GM12878 (cell line): ENCODE results near the gene NUP85. TPM values are rescaled to one million over a fixed set of nuclear protein-coding genes. Genes with fewer than 3 reads are reported as not detected.
A peak's percentile ranks its signal among the peaks of the same experiment; 100 is the strongest.

Experiments used
- ATAC-seq: fragments of 200-7000 bp; cut with Tn5 transposase; 3 replicates; pipeline ENCODE4 v1.9.1; 2020; ENCODE audit warnings: mild to moderate bottlenecking, moderate library complexity
- BruUV-seq: library from RNA; stranded (reverse); fragments of 400-500 nt; replicated peaks from 2 replicates; lab custom pipeline; 2021; lab: Mats Ljungman, UMichigan
- CTCF ChIA-PET: fragments of 300-600 bp; sonication (Branson Sonifier 250); formaldehyde crosslinking; extraction: SDS; loops from one replicate; lab custom pipeline; 2021; ENCODE audit warnings: inconsistent platforms; lab: Yijun Ruan, JAX
- POLR2A ChIA-PET: fragments of 350-600 bp; formaldehyde crosslinking; extraction: SDS; loops from one replicate; lab custom pipeline; 2021; ENCODE audit warnings: inconsistent platforms; lab: Charles Lee
- RAD21 ChIA-PET: fragments of 300-600 bp; sonication (Branson Sonifier 250); formaldehyde crosslinking; loops from one replicate; lab custom pipeline; 2023; ENCODE audit warnings: antibody characterized with exemption; ENCODE audit not compliant: unreplicated experiment; lab: Charles Lee
- SMC1A ChIA-PET: fragments of 300-600 bp; sonication (Branson Sonifier 250); formaldehyde crosslinking; loops from one replicate; lab custom pipeline; 2023; ENCODE audit not compliant: unreplicated experiment, uncharacterized antibody; lab: Charles Lee
- DNase-seq: peaks from one replicate; pipeline ENCODE4 v3.0.0-alpha.2; 2011; ENCODE audit warnings: low read depth, low spot score
- FAIRE-seq: peaks from 3 replicates; lab custom pipeline; 2011; peaks lifted over from hg19 to GRCh38; lab: Jason Lieb, UNC
- H2AFZ ChIP-seq: 2 replicates; pipeline ENCODE4 v1.6.0; 2011; ENCODE audit warnings: low read depth, low read length, control low read depth; ENCODE audit not compliant: control insufficient read depth
- H3K27ac ChIP-seq: 2 replicates; pipeline ENCODE4 v1.5.1; 2011; ENCODE audit warnings: control low read depth; ENCODE audit not compliant: control insufficient read depth, insufficient read depth
- H3K27me3 ChIP-seq, 2 experiments: replicated peaks in 1 of 2; 2 replicates each; pipeline versions ENCODE4 v1.6.0 to v1.6.1; 2011; ENCODE audit warnings: low read length in 1 of 2; ENCODE audit not compliant: control insufficient read depth in 2 of 2, insufficient read depth in 2 of 2
- H3K36me3 ChIP-seq, 2 experiments: 2 replicates each; pipeline ENCODE4 v1.5.1; 2011; ENCODE audit warnings: low read length in 1 of 2; ENCODE audit not compliant: control insufficient read depth in 2 of 2, insufficient read depth in 2 of 2
- H3K4me1 ChIP-seq: 2 replicates; pipeline ENCODE4 v1.6.1; 2011; ENCODE audit warnings: mild to moderate bottlenecking, low read length, moderate library complexity, mixed read lengths; ENCODE audit not compliant: control insufficient read depth, insufficient read depth
- H3K4me2 ChIP-seq: 2 replicates; pipeline ENCODE4 v1.6.0; 2011; ENCODE audit warnings: control low read depth; ENCODE audit not compliant: control insufficient read depth, insufficient read depth
- H3K4me3 ChIP-seq: fragments of 200-600 bp; sonication (generic); 2 replicates; pipeline ENCODE4 v1.5.1; 2016
- H3K79me2 ChIP-seq: 2 replicates; pipeline ENCODE4 v1.6.0; 2011; ENCODE audit warnings: low read length; ENCODE audit not compliant: control insufficient read depth, insufficient read depth
- H3K9ac ChIP-seq: 2 replicates; pipeline ENCODE4 v1.8.0; 2011; ENCODE audit warnings: low read length, control low read depth, mixed read lengths; ENCODE audit not compliant: control insufficient read depth, insufficient read depth
- H3K9me3 ChIP-seq: replicated peaks from 3 replicates; pipeline ENCODE4 v1.5.1; 2011; ENCODE audit warnings: mild to moderate bottlenecking, low read length; ENCODE audit not compliant: control insufficient read depth, insufficient read depth
- H4K20me1 ChIP-seq: 2 replicates; pipeline ENCODE4 v1.6.0; 2011; ENCODE audit not compliant: control insufficient read depth, insufficient read depth
- POLR2A ChIP-seq: IDR thresholded peaks from 2 replicates; pipeline ENCODE4 v1.6.1; 2011; ENCODE audit warnings: low read depth, mild to moderate bottlenecking, low read length
- SMC3 ChIP-seq: IDR thresholded peaks from 2 replicates; pipeline ENCODE4 v1.6.1; 2011; ENCODE audit warnings: low read length, improper control_type of control experiment, borderline replicate concordance
- SREBF1 ChIP-seq: IDR thresholded peaks from 2 replicates; pipeline ENCODE4 v1.6.1; 2012; ENCODE audit warnings: mild to moderate bottlenecking, low read length
- WGBS: methylation state at CpG from one replicate; pipeline ENCODE4 v1.1.6; 2016; ENCODE audit warnings: low lambda C conversion rate; ENCODE audit not compliant: insufficient replicate concordance, insufficient coverage; ENCODE audit errors: missing lambda C conversion rate; 5-methylcytosine and 5-hydroxymethylcytosine counted together
- in situ Hi-C: fragments of 300-500 bp; cut with MboI; formaldehyde crosslinking; loops from 9 replicates; pipeline ENCODE4 v1.14.3; 2018; ENCODE audit warnings: mixed read lengths
- intact Hi-C: fragments of 100-400 bp; cut with micrococcal nuclease; formaldehyde crosslinking; loops from one replicate; pipeline ENCODE4 v1.14.2; 2022; ENCODE audit not compliant: unreplicated experiment
- polyA plus RNA-seq, 11 experiments: library from polyadenylated mRNA; depleted of rRNA in 4 of 11; unstranded in 6 of 11; stranded (reverse) in 5 of 11; fragments of >200 nt; fragmentation: Nextera tagmentation in 4 of 11; fragmentation: Illumina TruSeq in 1 of 11; extraction: Ambion mirVana in 4 of 11; extraction: Trizol in 1 of 11; gene quantifications; 1 replicate in 1 of 11; 2 replicates in 10 of 11; pipeline versions ENCODE4 v1.2.1 to v1.2.3, GENCODE V29; 2011 to 2016; ENCODE audit warnings: inconsistent platforms in 2 of 11, missing spikeins in 2 of 11, low read depth in 1 of 11
- total RNA-seq, 4 experiments: library from RNA; depleted of rRNA in 3 of 4; stranded (reverse); fragments of >200 nt in 3 of 4; fragmentation: Illumina TruSeq in 1 of 4; extraction: Trizol in 1 of 4; gene quantifications; 2 replicates each; pipeline versions ENCODE4 v1.2.1 to v1.2.3, GENCODE V29; 2013 to 2021
- TF ChIP-seq, protein P1 (sequence below): IDR thresholded peaks from 2 replicates; pipeline ENCODE4 v1.6.1; 2012; ENCODE audit warnings: low read depth, low read length, improper control_type of control experiment
- TF ChIP-seq, protein P2 (sequence below): fragments of 450-650 bp; IDR thresholded peaks from 2 replicates; pipeline ENCODE4 v1.6.1; 2017; ENCODE audit warnings: low read depth, mild to moderate bottlenecking, moderate library complexity

The NUP85 gene
- total and polyA plus RNA-seq, 10 of the 15 experiments (the other 5 are each of a cell fraction or from before 2014, with no cell fraction given) = 54.0 to 135 (median 95.4) TPM

DNA sequence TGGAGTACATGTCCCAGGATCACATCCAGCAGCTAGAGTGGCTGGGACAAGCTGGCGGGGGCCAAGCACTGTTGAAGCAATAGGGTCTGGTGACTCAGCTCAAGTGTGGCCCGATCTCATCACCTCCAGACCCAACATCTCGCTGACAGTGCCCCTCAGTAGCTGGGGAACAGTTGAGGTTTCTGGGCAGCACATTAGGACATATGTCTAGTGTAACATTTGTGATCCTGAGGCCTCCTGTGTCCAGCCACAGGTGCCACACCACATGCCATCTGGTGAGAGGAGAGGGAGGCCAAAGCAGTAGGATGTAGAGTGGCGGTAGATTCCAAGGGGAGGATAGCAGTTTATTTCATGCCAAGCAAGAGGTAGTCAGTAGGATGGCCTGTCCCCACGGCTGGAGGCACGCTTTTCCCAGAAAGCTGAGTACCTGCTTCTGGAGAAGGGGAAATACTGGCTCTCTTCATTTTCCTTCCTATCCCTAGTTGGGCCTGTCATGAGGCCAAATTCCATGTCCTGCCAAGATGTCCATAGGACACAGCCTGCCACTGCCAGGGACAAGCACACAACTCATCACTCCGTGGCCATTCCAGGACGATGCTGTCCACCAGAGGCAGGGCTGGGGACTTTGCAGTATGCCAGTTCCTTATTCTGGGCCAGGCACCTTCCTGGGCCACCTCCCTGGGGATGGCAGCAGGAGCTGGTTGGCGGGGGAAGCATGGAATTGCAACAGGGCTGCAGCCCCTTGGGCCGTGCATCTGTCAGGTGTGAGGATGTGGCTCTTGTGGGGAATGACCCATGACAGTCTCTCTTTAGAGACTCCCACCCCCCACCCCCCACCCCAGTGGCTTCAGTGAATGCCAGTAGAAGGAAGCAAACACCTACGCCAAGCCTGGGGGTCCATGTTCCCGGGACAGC, 31.9 kb downstream of the NUP85 start:
- CTCF ChIA-PET = interaction anchor here (0.6 to 2.0 kb wide), 12 partner anchors 10 to 276 kb away, joined by 3 to 7 read pairs (median 4); partner anchors contain the start of gene MIF4GD
- H3K27ac ChIP-seq = no peak overlapping the region
- no peak for ATAC-seq
- in situ Hi-C loops (no loop called here), intact Hi-C loops (no loop called here)
- no peak overlapping the region for H3K4me3 ChIP-seq
- no peak for DNase-seq
- H3K27me3 ChIP-seq = no peaks in the 10 kb centered on the region
- WGBS = 83% methylated on average over 12 of the region's 12 CpGs
- H4K20me1 ChIP-seq = no peaks in the 10 kb centered on the region; the same call in 1 of the 2 replicates
- POLR2A ChIA-PET = interaction anchor here (1.0 kb wide), 1 partner anchor 23 kb away, joined by 3 read pairs; no protein-coding TSS in a partner anchor
- H3K4me1 ChIP-seq = peaks cover 15% of the 10 kb centered on the region
- no peak overlapping the region for H3K9ac ChIP-seq
- H2AFZ ChIP-seq = no peak overlapping the region
- RAD21 ChIA-PET = interaction anchor here (0.8 to 0.9 kb wide), 3 partner anchors 33 to 275 kb away, joined by 3 to 4 read pairs (median 4); partner anchors contain the start of gene MIF4GD
- peak; percentile 62 for TF ChIP-seq POLR2A
- TF ChIP-seq, protein P1, sequence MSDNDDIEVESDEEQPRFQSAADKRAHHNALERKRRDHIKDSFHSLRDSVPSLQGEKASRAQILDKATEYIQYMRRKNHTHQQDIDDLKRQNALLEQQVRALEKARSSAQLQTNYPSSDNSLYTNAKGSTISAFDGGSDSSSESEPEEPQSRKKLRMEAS = no peak
- H3K4me2 ChIP-seq = no peak overlapping the region
- H3K79me2 ChIP-seq = no peaks in the 10 kb centered on the region
- SMC1A ChIA-PET = interaction anchor here (0.9 to 1.2 kb wide), 2 partner anchors 123 to 277 kb away, joined by 3 to 4 read pairs; no protein-coding TSS in a partner anchor
- peaks cover 54 to 58% of the 10 kb centered on the region in 2 experiments for H3K36me3 ChIP-seq
- no peak for FAIRE-seq
- no peaks in the 10 kb centered on the region for H3K9me3 ChIP-seq
- TSS peak; percentile 13 for BruUV-seq

DNA sequence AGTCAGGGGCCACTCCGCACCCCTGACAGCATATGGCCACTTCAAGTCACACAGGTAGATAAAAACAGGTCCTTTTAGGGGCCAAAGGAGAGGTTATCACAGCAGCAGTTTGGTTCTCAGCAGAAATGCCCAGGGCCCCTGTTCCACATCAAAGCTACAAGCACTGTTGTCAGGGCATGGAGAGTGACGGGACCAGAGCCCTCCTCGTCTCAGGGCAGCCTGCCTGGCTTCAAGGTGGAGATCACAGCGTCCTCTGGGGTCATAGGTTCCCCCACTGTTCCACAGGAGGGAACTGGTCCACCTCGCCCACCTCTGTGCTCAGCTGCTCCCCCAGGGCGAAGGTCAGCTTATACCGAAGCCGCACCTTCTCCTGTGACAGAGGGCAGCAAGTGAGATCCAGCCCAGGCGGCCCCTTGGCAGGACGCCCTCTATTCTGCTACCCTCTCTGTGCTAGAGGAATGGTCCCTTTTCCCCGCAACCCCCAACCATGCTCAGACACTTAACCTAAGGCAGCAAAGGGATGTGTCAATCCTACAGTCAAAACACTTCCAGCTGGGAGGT, 32.6 kb downstream of the NUP85 start:
- intact Hi-C loops = no loop called here
- RAD21 ChIA-PET = interaction anchor here (0.8 kb wide), 2 partner anchors 124 to 276 kb away, joined by 4 read pairs; no protein-coding TSS in a partner anchor
- Histone ChIP-seq H4K20me1 (no peaks in the 10 kb centered on the region; the same call in 1 of the 2 replicates), H3K27me3 (no peaks in the 10 kb centered on the region), H3K4me3 (no peak overlapping the region), H2AFZ (no peak overlapping the region), H3K36me3 (peaks cover 58% of the 10 kb centered on the region in 2 experiments), H3K9me3 (no peaks in the 10 kb centered on the region), H3K9ac (no peak overlapping the region), H3K79me2 (no peaks in the 10 kb centered on the region), H3K4me2 (no peak overlapping the region), H3K4me1 (peaks cover 22% of the 10 kb centered on the region), H3K27ac (no peak overlapping the region)
- POLR2A ChIA-PET = no interaction called here
- TF ChIP-seq, protein P2, sequence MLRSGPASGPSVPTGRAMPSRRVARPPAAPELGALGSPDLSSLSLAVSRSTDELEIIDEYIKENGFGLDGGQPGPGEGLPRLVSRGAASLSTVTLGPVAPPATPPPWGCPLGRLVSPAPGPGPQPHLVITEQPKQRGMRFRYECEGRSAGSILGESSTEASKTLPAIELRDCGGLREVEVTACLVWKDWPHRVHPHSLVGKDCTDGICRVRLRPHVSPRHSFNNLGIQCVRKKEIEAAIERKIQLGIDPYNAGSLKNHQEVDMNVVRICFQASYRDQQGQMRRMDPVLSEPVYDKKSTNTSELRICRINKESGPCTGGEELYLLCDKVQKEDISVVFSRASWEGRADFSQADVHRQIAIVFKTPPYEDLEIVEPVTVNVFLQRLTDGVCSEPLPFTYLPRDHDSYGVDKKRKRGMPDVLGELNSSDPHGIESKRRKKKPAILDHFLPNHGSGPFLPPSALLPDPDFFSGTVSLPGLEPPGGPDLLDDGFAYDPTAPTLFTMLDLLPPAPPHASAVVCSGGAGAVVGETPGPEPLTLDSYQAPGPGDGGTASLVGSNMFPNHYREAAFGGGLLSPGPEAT = no peak
- 0 out of 2 replicates have a peak, but pooled peaks have one; percentile 15 for TF ChIP-seq POLR2A
- no peak for TF ChIP-seq SREBF1
- TF ChIP-seq SMC3 = no peak
- 97% methylated on average over 11 of the region's 11 CpGs for WGBS
- CTCF ChIA-PET = interaction anchor here (0.6 to 2.0 kb wide), 10 partner anchors 9 to 277 kb away, joined by 3 to 7 read pairs (median 4); no protein-coding TSS in a partner anchor
- in situ Hi-C loops = no loop called here
- BruUV-seq = TSS peak; percentile 49
- FAIRE-seq = no peak
- DNase-seq = no peak
- no peak for ATAC-seq
- SMC1A ChIA-PET = no interaction called here
